Mesenchymal stem cell (in vitro differentiated cells and primary cell): ENCODE data around the gene LINC00237.

Experiments
- DNase-seq: peaks from one replicate; pipeline ENCODE4 v3.0.0-alpha.2; 2013
- H2AFZ ChIP-seq: one replicate; pipeline ENCODE4 v1.6.1; 2013; ENCODE audit warnings: low read depth, mild to moderate bottlenecking, control low read depth, inconsistent platforms, low read length, moderate library complexity
- H2AK5ac ChIP-seq: 2 replicates; pipeline ENCODE4 v1.6.1; 2013; ENCODE audit warnings: low read length, moderate library complexity, mild to moderate bottlenecking, inconsistent platforms; ENCODE audit not compliant: severe bottlenecking
- H2BK120ac ChIP-seq: one replicate; pipeline ENCODE4 v1.6.1; 2013; ENCODE audit warnings: low read depth, mild to moderate bottlenecking, inconsistent platforms, low read length, moderate library complexity
- H2BK12ac ChIP-seq, 2 experiments: one replicate each; pipeline ENCODE4 v1.6.1; 2013; ENCODE audit warnings: inconsistent platforms in 2 of 2, low read length in 2 of 2, mild to moderate bottlenecking in 2 of 2, moderate library complexity in 2 of 2, control low read depth in 1 of 2
- H2BK15ac ChIP-seq: one replicate; pipeline ENCODE4 v1.6.1; 2013; ENCODE audit warnings: mild to moderate bottlenecking, low read depth, inconsistent platforms; ENCODE audit not compliant: poor library complexity, severe bottlenecking
- H2BK5ac ChIP-seq: 2 replicates; pipeline ENCODE4 v1.6.1; 2013; ENCODE audit warnings: low read depth, mild to moderate bottlenecking, low read length, control low read depth, inconsistent platforms; ENCODE audit not compliant: poor library complexity, severe bottlenecking
- H3K14ac ChIP-seq, 2 experiments: one replicate each; pipeline ENCODE4 v1.6.1; 2013; ENCODE audit warnings: inconsistent platforms in 2 of 2, low read length in 2 of 2, control low read depth in 1 of 2, mild to moderate bottlenecking in 1 of 2, moderate library complexity in 1 of 2
- H3K18ac ChIP-seq, 2 experiments: one replicate each; pipeline ENCODE4 v1.6.1; 2013; ENCODE audit warnings: inconsistent platforms in 2 of 2, low read length in 2 of 2, control low read depth in 1 of 2, low read depth in 1 of 2, mild to moderate bottlenecking in 1 of 2
- H3K23ac ChIP-seq, 2 experiments: one replicate each; pipeline ENCODE4 v1.6.1; 2013; ENCODE audit warnings: inconsistent platforms in 2 of 2, low read length in 2 of 2, mild to moderate bottlenecking in 2 of 2, moderate library complexity in 2 of 2, control low read depth in 1 of 2
- H3K27ac ChIP-seq: 2 replicates; pipeline ENCODE4 v1.5.1; 2013; ENCODE audit warnings: mild to moderate bottlenecking, moderate library complexity, low read length, control low read depth, inconsistent platforms; ENCODE audit not compliant: poor library complexity, severe bottlenecking
- H3K27me3 ChIP-seq, 2 experiments: 2 replicates each; pipeline versions ENCODE4 v1.6.1 to v1.7.0; 2013; ENCODE audit warnings: low read length in 2 of 2, mild to moderate bottlenecking in 2 of 2, moderate library complexity in 2 of 2, control low read depth in 1 of 2, inconsistent platforms in 1 of 2; ENCODE audit not compliant: control insufficient read depth in 1 of 2, insufficient read depth in 1 of 2
- H3K36me3 ChIP-seq, 2 experiments: 2 replicates each; pipeline versions ENCODE4 v1.6.1 to v1.7.0; 2013; ENCODE audit warnings: low read length in 2 of 2, control low read depth in 1 of 2, inconsistent platforms in 1 of 2, low read depth in 1 of 2, mild to moderate bottlenecking in 1 of 2; ENCODE audit not compliant: insufficient read depth in 2 of 2, control insufficient read depth in 1 of 2
- H3K4ac ChIP-seq, 2 experiments: one replicate each; pipeline ENCODE4 v1.6.1; 2013; ENCODE audit warnings: inconsistent platforms in 2 of 2, low read length in 2 of 2, mild to moderate bottlenecking in 2 of 2, moderate library complexity in 2 of 2, control low read depth in 1 of 2, low read depth in 1 of 2
- H3K4me1 ChIP-seq: 2 replicates; pipeline ENCODE4 v1.6.1; 2013; ENCODE audit warnings: low read depth, low read length, control low read depth; ENCODE audit not compliant: control insufficient read depth, insufficient read depth
- H3K4me2 ChIP-seq: 2 replicates; pipeline ENCODE4 v1.6.1; 2013; ENCODE audit warnings: low read length, mild to moderate bottlenecking, inconsistent platforms; ENCODE audit not compliant: poor library complexity, severe bottlenecking
- H3K4me3 ChIP-seq, 2 experiments: 2 replicates each; pipeline versions ENCODE4 v1.5.1 to v1.7.0; 2013; ENCODE audit warnings: low read length in 2 of 2, mild to moderate bottlenecking in 2 of 2, control low read depth in 1 of 2, low read depth in 1 of 2; ENCODE audit not compliant: insufficient read depth in 1 of 2
- H3K79me1 ChIP-seq: replicated peaks from 2 replicates; pipeline ENCODE4 v1.6.1; 2013; ENCODE audit warnings: mild to moderate bottlenecking, control low read depth, low read length, inconsistent platforms; ENCODE audit not compliant: poor library complexity, severe bottlenecking
- H3K9ac ChIP-seq: 2 replicates; pipeline ENCODE4 v1.7.0; 2013; ENCODE audit warnings: mild to moderate bottlenecking, low read length, moderate library complexity
- H3K9me3 ChIP-seq: 2 replicates; pipeline ENCODE4 v1.7.0; 2013; ENCODE audit warnings: mild to moderate bottlenecking, low read length; ENCODE audit not compliant: control insufficient read depth
- H4K8ac ChIP-seq: one replicate; pipeline ENCODE4 v1.6.1; 2013; ENCODE audit warnings: inconsistent platforms, mild to moderate bottlenecking, low read length, moderate library complexity
- H4K91ac ChIP-seq: one replicate; pipeline ENCODE4 v1.6.1; 2013; ENCODE audit warnings: mild to moderate bottlenecking, low read length, inconsistent platforms
- WGBS: methylation state at CpG from one replicate; pipeline ENCODE4 v1.1.7; 2013; ENCODE audit warnings: mixed read lengths; 5-methylcytosine and 5-hydroxymethylcytosine counted together

LINC00237 gene

GRCh38 chr20:21096321-21097043, 9.7 kb downstream of the LINC00237 start:
- no peak overlapping the region for H3K27ac ChIP-seq
- H3K4ac ChIP-seq, result no peak overlapping the region
- H4K8ac ChIP-seq, result no peak overlapping the region
- H2BK120ac ChIP-seq, result no peak overlapping the region
- H3K23ac ChIP-seq, result no peak overlapping the region
- H2BK5ac ChIP-seq, result no peak overlapping the region
- H4K91ac ChIP-seq, result no peak overlapping the region
- 36% methylated on average over 10 of the region's 10 CpGs for WGBS
- H3K79me1 ChIP-seq, result no peaks in the 10 kb centered on the region
- no peak overlapping the region for H3K18ac ChIP-seq
- no peak overlapping the region for H2BK15ac ChIP-seq
- H2AFZ ChIP-seq, result no peak overlapping the region
- H3K4me1 ChIP-seq, result peaks cover 12% of the 10 kb centered on the region
- no peaks in the 10 kb centered on the region for H3K36me3 ChIP-seq
- peak; percentile 52 for DNase-seq
- H3K9me3 ChIP-seq, result no peaks in the 10 kb centered on the region
- H3K27me3 ChIP-seq, result peaks cover 63 to 84% of the 10 kb centered on the region in 2 experiments
- H2BK12ac ChIP-seq, result no peak overlapping the region
- H3K14ac ChIP-seq, result no peak overlapping the region
- H3K4me2 ChIP-seq, result no peak overlapping the region
- no peak overlapping the region for H2AK5ac ChIP-seq
- H3K9ac ChIP-seq, result no peak overlapping the region
- no peak overlapping the region for H3K4me3 ChIP-seq

- H4K91ac ChIP-seq, result no peak overlapping the region
- 95% methylated on average over 2 of the region's 3 CpGs for WGBS
Observed at GRCh38 chr20:21092806-21093205, 13.4 kb downstream of the LINC00237 start.

DNA sequence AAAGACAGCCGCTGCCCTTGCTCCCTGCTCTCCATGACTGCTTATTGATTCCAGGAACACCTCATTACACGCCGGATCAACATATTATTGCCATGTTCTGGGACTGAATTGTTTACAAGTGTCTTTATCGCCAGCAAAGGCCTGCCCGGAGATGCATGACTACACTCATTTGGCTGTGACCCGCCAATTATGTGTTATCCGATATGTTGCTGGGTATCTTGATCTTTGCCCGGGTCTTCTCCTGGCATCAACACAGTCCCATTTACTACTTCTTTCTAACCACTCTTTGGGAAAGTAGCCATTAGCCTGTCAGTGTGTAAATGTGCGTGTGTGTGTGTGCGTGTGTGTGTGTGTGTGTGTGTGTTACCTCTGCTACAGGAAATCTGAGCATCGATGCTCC, 15.4 kb downstream of the LINC00237 start:
- H3K9me3 ChIP-seq, result no peaks in the 10 kb centered on the region
- H2BK120ac ChIP-seq, result no peak overlapping the region
- no peak overlapping the region for H3K23ac ChIP-seq
- no peak overlapping the region for H2BK12ac ChIP-seq
- DNase-seq, result no peak
- peaks cover 35 to 63% of the 10 kb centered on the region in 2 experiments for H3K27me3 ChIP-seq
- no peak overlapping the region for H2BK15ac ChIP-seq
- no peak overlapping the region for H2AK5ac ChIP-seq
- H3K27ac ChIP-seq, result no peak overlapping the region
- H3K79me1 ChIP-seq, result no peaks in the 10 kb centered on the region
- H3K4me3 ChIP-seq, result no peak overlapping the region
- WGBS, result 94% methylated on average over 7 of the region's 11 CpGs
- no peak overlapping the region for H3K14ac ChIP-seq
- H2AFZ ChIP-seq, result no peak overlapping the region
- no peak overlapping the region for H3K9ac ChIP-seq
- H2BK5ac ChIP-seq, result no peak overlapping the region
- no peak overlapping the region for H4K8ac ChIP-seq
- H3K18ac ChIP-seq, result no peak overlapping the region
- no peaks in the 10 kb centered on the region for H3K4me1 ChIP-seq
- no peak overlapping the region for H4K91ac ChIP-seq
- no peaks in the 10 kb centered on the region for H3K36me3 ChIP-seq
- H3K4ac ChIP-seq, result no peak overlapping the region
- no peak overlapping the region for H3K4me2 ChIP-seq

More at GRCh38 chr20:21092806-21093205, 13.4 kb downstream of the LINC00237 start:
- no peaks in the 10 kb centered on the region for H3K9me3 ChIP-seq
- no peak overlapping the region for H3K23ac ChIP-seq
- DNase-seq, result no peak
- no peak overlapping the region for H3K4me3 ChIP-seq
- H3K27me3 ChIP-seq, result peaks cover 46 to 77% of the 10 kb centered on the region in 2 experiments
- no peak overlapping the region for H4K8ac ChIP-seq
- no peak overlapping the region for H3K14ac ChIP-seq
- H2BK15ac ChIP-seq, result no peak overlapping the region
- no peak overlapping the region for H2AFZ ChIP-seq
- no peak overlapping the region for H2BK5ac ChIP-seq
- H3K36me3 ChIP-seq, result no peaks in the 10 kb centered on the region
- H3K4me1 ChIP-seq, result no peaks in the 10 kb centered on the region
- no peak overlapping the region for H2BK120ac ChIP-seq
- H3K4me2 ChIP-seq, result no peak overlapping the region
- no peak overlapping the region for H2BK12ac ChIP-seq
- H3K4ac ChIP-seq, result no peak overlapping the region
- H3K18ac ChIP-seq, result no peak overlapping the region
- H3K9ac ChIP-seq, result no peak overlapping the region
- no peaks in the 10 kb centered on the region for H3K79me1 ChIP-seq
- H3K27ac ChIP-seq, result no peak overlapping the region
- H2AK5ac ChIP-seq, result no peak overlapping the region

- H2BK5ac ChIP-seq, result no peak overlapping the region
- no peak overlapping the region for H3K14ac ChIP-seq
- no peak overlapping the region for H3K4me2 ChIP-seq
- H3K9me3 ChIP-seq, result no peaks in the 10 kb centered on the region
- H3K27me3 ChIP-seq, result peaks cover 35 to 63% of the 10 kb centered on the region in 2 experiments
- no peaks in the 10 kb centered on the region for H3K4me1 ChIP-seq
- no peak overlapping the region for H2BK15ac ChIP-seq
- no peak overlapping the region for H2BK12ac ChIP-seq
- no peak overlapping the region for H3K23ac ChIP-seq
- H3K79me1 ChIP-seq, result no peaks in the 10 kb centered on the region
- H3K27ac ChIP-seq, result no peak overlapping the region
- no peak overlapping the region for H2AK5ac ChIP-seq
- no peak overlapping the region for H3K18ac ChIP-seq
- H3K4ac ChIP-seq, result no peak overlapping the region
- no peak overlapping the region for H2BK120ac ChIP-seq
- 44% methylated on average over 13 of the region's 14 CpGs for WGBS
- H4K8ac ChIP-seq, result no peak overlapping the region
- no peaks in the 10 kb centered on the region for H3K36me3 ChIP-seq
- H3K9ac ChIP-seq, result no peak overlapping the region
- no peak overlapping the region for H3K4me3 ChIP-seq
- no peak for DNase-seq
- no peak overlapping the region for H4K91ac ChIP-seq
- H2AFZ ChIP-seq, result no peak overlapping the region
Observed at GRCh38 chr20:21090111-21090618, 16.0 kb downstream of the LINC00237 start.
